K562 (cell line): ENCODE results near the gene RALGAPB. TPM values are rescaled to one million over a fixed set of nuclear protein-coding genes. Genes with fewer than 3 reads are reported as not detected.

Source experiments
- ARNT ChIP-seq, 2 experiments: fragments of 450-650 bp; IDR thresholded peaks; 2 replicates each; pipeline ENCODE4 v1.6.1; 2016; ENCODE audit warnings: mild to moderate bottlenecking in 1 of 2
- BDP1 ChIP-seq: IDR thresholded peaks from 3 replicates; pipeline ENCODE4 v1.6.1; 2011; ENCODE audit not compliant: insufficient read length, insufficient read depth
- CBFA2T3 ChIP-seq: fragments of 450-650 bp; IDR thresholded peaks from 2 replicates; pipeline ENCODE4 v1.6.1; 2017
- DDX20 ChIP-seq: fragments of 450-650 bp; IDR thresholded peaks from 2 replicates; pipeline ENCODE4 v1.6.1; 2016; ENCODE audit warnings: missing genetic modification characterization, low read depth, mild to moderate bottlenecking, missing compliant biosample characterization, moderate library complexity
- EHMT2 ChIP-seq: fragments of 450-650 bp; IDR thresholded peaks from 2 replicates; pipeline ENCODE4 v1.6.1; 2018; ENCODE audit warnings: antibody characterized with exemption
- ERF ChIP-seq: fragments of 450-650 bp; formaldehyde crosslinking; IDR thresholded peaks from 2 replicates; pipeline ENCODE4 v1.4.0; 2020; ENCODE audit warnings: mild to moderate bottlenecking, mixed read lengths
- FOXA3 ChIP-seq, 2 experiments: fragments of 450-650 bp in 1 of 2; sonication (generic) in 1 of 2; formaldehyde crosslinking; IDR thresholded peaks in 1 of 2; conservative IDR thresholded peaks in 1 of 2; 2 replicates each; pipeline versions ENCODE4 v1.4.0 to v1.8.0; 2020 to 2022; ENCODE audit warnings: mild to moderate bottlenecking in 2 of 2, missing genetic modification reagents in 1 of 2
- HCFC1 ChIP-seq: IDR thresholded peaks from 2 replicates; pipeline ENCODE4 v1.6.1; 2012; ENCODE audit warnings: low read depth, low read length, improper control_type of control experiment
- PRMT5 ChIP-seq: sonication (generic); formaldehyde crosslinking; IDR thresholded peaks from 2 replicates; pipeline ENCODE4 v1.5.0; 2020; ENCODE audit warnings: missing genetic modification reagents
- PRPF4 ChIP-seq: fragments of 200-400 bp; formaldehyde crosslinking; IDR thresholded peaks from one replicate; pipeline ENCODE4 v1.6.1; 2017; ENCODE audit warnings: low read length, low read depth, mild to moderate bottlenecking; ENCODE audit not compliant: insufficient read depth, poor library complexity, severe bottlenecking
- RBM17 ChIP-seq: fragments of 200-400 bp; formaldehyde crosslinking; IDR thresholded peaks from 2 replicates; pipeline ENCODE4 v1.6.1; 2017; ENCODE audit warnings: low read depth, mild to moderate bottlenecking, low read length, borderline replicate concordance
- RHOXF2B ChIP-seq: fragments of 250-450 bp; sonication (Bioruptor Pico); conservative IDR thresholded peaks from 2 replicates; pipeline ENCODE4 v1.5.1; 2021
- SAP30 ChIP-seq: fragments of 200-600 bp; sonication (generic); IDR thresholded peaks from 2 replicates; pipeline ENCODE4 v1.6.1; 2012; ENCODE audit warnings: borderline replicate concordance, low read depth, mild to moderate bottlenecking, moderate library complexity, low read length, control low read depth, inconsistent platforms; ENCODE audit not compliant: insufficient read depth, poor library complexity, severe bottlenecking
- ZNF12 ChIP-seq: sonication (generic); formaldehyde crosslinking; IDR thresholded peaks from 2 replicates; pipeline ENCODE4 v1.4.0; 2020; ENCODE audit warnings: mild to moderate bottlenecking, missing genetic modification reagents
- ZNF140 ChIP-seq: fragments of 250-450 bp; sonication (Bioruptor Pico); IDR thresholded peaks from 2 replicates; pipeline ENCODE4 v1.8.0; 2021; ENCODE audit warnings: moderate library complexity, mild to moderate bottlenecking, inconsistent platforms
- polyA plus RNA-seq, 8 experiments: library from polyadenylated mRNA; depleted of rRNA in 4 of 8; stranded (reverse) in 5 of 8; unstranded in 3 of 8; fragments of >200 nt; fragmentation: Nextera tagmentation in 2 of 8; fragmentation: Illumina TruSeq in 1 of 8; extraction: Ambion mirVana in 2 of 8; extraction: Trizol in 1 of 8; gene quantifications; 2 replicates each; pipeline versions ENCODE4 v1.2.1 to v1.2.3, GENCODE V29; 2011 to 2014; ENCODE audit warnings: inconsistent platforms in 1 of 8, missing spikeins in 1 of 8
- total RNA-seq, 7 experiments: library from RNA; depleted of rRNA in 6 of 7; stranded (reverse); fragments of >200 nt in 6 of 7; fragmentation: Illumina TruSeq in 2 of 7; extraction: Trizol in 2 of 7; gene quantifications; 2 replicates each; pipeline versions ENCODE4 v1.2.1 to v1.2.3, GENCODE V29; 2011 to 2021; ENCODE audit warnings: low replicate concordance in 1 of 7
- TF ChIP-seq, protein P1 (sequence below): sonication (generic); formaldehyde crosslinking; IDR thresholded peaks from 2 replicates; pipeline ENCODE4 v1.9.0; 2022; ENCODE audit warnings: mild to moderate bottlenecking, missing genetic modification reagents
- TF ChIP-seq, protein P2 (sequence below): fragments of 450-650 bp; IDR thresholded peaks from 2 replicates; pipeline ENCODE4 v1.6.1; 2016; ENCODE audit warnings: mild to moderate bottlenecking, moderate library complexity

The RALGAPB gene
- total and polyA plus RNA-seq, 9 of the 15 experiments (the other 6 are each of a cell fraction or from before 2014, with no cell fraction given), result 4.3 to 25.6 (median 13.6) TPM

DNA sequence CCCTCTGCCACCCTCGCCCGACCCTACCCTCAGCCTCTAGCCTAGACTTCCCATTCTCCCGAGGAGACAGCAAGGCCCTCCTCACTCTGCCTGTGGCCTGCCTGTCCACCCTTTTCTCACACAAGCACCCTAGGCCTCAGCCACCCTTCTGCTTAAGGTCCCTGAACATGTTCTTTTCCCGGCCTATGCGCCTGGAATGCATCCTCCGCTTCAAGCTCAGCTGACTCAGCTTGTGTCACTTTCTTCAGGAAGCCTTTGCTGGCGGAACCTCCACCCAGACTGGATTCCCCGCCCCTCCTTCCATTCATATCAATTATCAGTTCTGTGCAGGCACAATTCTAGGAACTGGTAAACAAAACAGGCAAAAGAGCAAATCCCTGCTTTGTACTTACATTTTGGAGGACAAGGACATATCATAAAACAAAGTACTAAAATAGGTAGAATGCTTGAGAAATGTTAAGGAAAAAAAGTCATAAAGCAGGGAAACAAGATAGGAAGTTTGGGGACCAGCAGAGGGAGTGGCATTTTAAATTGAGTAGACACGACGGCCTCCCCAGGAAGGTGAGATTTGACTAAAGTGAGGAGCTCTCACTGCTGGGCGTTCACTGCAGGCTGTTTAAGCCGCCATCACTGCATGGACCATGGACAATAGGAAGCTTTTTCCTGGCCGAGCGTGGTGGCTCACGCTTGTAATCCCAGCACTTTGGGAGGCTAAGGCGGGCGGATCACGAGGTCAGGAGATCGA lies 19.6 kb upstream of the RALGAPB start (continued):
- 0 out of 4 replicates have a peak, but pooled peaks of 1 of the 2 experiments have one; percentile 18 for TF ChIP-seq FOXA3 (CRISPR knock-in tag; conservative IDR thresholded peaks at IDR 0.05 in 1 of 2, IDR thresholded peaks at IDR 0.05 in 1 of 2)
- TF ChIP-seq HCFC1, result no peak
- TF ChIP-seq PRPF4, result no peak
- TF ChIP-seq, protein P1, sequence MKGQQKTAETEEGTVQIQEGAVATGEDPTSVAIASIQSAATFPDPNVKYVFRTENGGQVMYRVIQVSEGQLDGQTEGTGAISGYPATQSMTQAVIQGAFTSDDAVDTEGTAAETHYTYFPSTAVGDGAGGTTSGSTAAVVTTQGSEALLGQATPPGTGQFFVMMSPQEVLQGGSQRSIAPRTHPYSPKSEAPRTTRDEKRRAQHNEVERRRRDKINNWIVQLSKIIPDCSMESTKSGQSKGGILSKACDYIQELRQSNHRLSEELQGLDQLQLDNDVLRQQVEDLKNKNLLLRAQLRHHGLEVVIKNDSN (CRISPR knock-in tag), result no peak
- no peak for TF ChIP-seq SAP30
- no peak for TF ChIP-seq ZNF140 (CRISPR knock-in tag)
- TF ChIP-seq RBM17, result no peak
- TF ChIP-seq BDP1, result no peak
- no peak for TF ChIP-seq DDX20 (tag)
- no peak for TF ChIP-seq ZNF12 (CRISPR knock-in tag)
- TF ChIP-seq RHOXF2B, result no peak
- TF ChIP-seq PRMT5, result no peak
- peak; percentile 91 for TF ChIP-seq CBFA2T3
- no peak for TF ChIP-seq EHMT2
- TF ChIP-seq ERF (CRISPR knock-in tag), result no peak
- TF ChIP-seq ARNT (IDR thresholded peaks at IDR 0.05), result no peak
- TF ChIP-seq, protein P2, sequence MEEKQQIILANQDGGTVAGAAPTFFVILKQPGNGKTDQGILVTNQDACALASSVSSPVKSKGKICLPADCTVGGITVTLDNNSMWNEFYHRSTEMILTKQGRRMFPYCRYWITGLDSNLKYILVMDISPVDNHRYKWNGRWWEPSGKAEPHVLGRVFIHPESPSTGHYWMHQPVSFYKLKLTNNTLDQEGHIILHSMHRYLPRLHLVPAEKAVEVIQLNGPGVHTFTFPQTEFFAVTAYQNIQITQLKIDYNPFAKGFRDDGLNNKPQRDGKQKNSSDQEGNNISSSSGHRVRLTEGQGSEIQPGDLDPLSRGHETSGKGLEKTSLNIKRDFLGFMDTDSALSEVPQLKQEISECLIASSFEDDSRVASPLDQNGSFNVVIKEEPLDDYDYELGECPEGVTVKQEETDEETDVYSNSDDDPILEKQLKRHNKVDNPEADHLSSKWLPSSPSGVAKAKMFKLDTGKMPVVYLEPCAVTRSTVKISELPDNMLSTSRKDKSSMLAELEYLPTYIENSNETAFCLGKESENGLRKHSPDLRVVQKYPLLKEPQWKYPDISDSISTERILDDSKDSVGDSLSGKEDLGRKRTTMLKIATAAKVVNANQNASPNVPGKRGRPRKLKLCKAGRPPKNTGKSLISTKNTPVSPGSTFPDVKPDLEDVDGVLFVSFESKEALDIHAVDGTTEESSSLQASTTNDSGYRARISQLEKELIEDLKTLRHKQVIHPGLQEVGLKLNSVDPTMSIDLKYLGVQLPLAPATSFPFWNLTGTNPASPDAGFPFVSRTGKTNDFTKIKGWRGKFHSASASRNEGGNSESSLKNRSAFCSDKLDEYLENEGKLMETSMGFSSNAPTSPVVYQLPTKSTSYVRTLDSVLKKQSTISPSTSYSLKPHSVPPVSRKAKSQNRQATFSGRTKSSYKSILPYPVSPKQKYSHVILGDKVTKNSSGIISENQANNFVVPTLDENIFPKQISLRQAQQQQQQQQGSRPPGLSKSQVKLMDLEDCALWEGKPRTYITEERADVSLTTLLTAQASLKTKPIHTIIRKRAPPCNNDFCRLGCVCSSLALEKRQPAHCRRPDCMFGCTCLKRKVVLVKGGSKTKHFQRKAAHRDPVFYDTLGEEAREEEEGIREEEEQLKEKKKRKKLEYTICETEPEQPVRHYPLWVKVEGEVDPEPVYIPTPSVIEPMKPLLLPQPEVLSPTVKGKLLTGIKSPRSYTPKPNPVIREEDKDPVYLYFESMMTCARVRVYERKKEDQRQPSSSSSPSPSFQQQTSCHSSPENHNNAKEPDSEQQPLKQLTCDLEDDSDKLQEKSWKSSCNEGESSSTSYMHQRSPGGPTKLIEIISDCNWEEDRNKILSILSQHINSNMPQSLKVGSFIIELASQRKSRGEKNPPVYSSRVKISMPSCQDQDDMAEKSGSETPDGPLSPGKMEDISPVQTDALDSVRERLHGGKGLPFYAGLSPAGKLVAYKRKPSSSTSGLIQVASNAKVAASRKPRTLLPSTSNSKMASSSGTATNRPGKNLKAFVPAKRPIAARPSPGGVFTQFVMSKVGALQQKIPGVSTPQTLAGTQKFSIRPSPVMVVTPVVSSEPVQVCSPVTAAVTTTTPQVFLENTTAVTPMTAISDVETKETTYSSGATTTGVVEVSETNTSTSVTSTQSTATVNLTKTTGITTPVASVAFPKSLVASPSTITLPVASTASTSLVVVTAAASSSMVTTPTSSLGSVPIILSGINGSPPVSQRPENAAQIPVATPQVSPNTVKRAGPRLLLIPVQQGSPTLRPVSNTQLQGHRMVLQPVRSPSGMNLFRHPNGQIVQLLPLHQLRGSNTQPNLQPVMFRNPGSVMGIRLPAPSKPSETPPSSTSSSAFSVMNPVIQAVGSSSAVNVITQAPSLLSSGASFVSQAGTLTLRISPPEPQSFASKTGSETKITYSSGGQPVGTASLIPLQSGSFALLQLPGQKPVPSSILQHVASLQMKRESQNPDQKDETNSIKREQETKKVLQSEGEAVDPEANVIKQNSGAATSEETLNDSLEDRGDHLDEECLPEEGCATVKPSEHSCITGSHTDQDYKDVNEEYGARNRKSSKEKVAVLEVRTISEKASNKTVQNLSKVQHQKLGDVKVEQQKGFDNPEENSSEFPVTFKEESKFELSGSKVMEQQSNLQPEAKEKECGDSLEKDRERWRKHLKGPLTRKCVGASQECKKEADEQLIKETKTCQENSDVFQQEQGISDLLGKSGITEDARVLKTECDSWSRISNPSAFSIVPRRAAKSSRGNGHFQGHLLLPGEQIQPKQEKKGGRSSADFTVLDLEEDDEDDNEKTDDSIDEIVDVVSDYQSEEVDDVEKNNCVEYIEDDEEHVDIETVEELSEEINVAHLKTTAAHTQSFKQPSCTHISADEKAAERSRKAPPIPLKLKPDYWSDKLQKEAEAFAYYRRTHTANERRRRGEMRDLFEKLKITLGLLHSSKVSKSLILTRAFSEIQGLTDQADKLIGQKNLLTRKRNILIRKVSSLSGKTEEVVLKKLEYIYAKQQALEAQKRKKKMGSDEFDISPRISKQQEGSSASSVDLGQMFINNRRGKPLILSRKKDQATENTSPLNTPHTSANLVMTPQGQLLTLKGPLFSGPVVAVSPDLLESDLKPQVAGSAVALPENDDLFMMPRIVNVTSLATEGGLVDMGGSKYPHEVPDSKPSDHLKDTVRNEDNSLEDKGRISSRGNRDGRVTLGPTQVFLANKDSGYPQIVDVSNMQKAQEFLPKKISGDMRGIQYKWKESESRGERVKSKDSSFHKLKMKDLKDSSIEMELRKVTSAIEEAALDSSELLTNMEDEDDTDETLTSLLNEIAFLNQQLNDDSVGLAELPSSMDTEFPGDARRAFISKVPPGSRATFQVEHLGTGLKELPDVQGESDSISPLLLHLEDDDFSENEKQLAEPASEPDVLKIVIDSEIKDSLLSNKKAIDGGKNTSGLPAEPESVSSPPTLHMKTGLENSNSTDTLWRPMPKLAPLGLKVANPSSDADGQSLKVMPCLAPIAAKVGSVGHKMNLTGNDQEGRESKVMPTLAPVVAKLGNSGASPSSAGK, result 0 out of 2 replicates have a peak, but pooled peaks have one; percentile 11
